ENCODE measurements around the gene IGSF3.

DNA sequence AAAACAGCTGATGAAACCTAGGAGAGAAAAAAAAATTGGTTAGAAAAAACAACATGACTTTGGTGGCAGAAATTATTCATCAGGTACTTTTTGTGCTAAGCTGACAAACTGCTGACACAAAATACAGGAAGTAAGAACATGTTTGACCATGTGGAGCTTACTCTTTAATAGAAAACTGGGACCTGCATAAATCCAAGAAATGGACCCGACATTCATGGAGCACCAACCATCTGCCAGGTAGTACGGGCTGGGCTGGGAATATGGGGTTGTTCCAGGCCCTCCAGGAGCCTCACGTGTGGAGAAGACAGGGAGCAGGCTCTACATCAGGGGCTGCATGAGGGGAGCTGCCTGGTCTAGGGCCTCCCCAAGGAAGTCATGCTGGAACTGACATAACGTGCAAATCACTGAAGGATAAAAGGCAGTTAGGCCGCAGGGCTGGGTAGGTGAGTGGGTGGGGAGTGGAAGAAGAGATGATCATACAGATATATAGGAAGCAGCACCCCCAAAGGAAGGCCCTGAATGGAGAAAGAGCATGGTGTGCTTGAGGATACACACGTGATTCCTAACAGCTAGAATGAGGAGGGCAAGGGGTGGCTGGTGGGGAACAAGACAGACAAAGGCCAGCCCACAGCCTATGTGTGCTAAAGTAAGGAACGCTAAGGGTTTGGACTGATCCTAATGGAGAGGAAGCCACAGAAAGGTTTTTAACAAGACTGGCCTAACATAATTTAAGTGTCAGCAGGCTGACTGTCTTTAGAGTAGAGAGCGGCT, 122.8 kb downstream of the IGSF3 start:
- TF ChIP-seq, protein P1, sequence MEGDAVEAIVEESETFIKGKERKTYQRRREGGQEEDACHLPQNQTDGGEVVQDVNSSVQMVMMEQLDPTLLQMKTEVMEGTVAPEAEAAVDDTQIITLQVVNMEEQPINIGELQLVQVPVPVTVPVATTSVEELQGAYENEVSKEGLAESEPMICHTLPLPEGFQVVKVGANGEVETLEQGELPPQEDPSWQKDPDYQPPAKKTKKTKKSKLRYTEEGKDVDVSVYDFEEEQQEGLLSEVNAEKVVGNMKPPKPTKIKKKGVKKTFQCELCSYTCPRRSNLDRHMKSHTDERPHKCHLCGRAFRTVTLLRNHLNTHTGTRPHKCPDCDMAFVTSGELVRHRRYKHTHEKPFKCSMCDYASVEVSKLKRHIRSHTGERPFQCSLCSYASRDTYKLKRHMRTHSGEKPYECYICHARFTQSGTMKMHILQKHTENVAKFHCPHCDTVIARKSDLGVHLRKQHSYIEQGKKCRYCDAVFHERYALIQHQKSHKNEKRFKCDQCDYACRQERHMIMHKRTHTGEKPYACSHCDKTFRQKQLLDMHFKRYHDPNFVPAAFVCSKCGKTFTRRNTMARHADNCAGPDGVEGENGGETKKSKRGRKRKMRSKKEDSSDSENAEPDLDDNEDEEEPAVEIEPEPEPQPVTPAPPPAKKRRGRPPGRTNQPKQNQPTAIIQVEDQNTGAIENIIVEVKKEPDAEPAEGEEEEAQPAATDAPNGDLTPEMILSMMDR (IDR thresholded peaks at IDR 0.05; ENCODE audit: low read depth, low read length), result no peak
- TF ChIP-seq POLR2A (IDR thresholded peaks at IDR 0.05; ENCODE audit: extremely low read depth, insufficient read length) (no peak), MYC (IDR thresholded peaks at IDR 0.05; ENCODE audit: low read depth, low read length) (no peak)
